Subcutaneous abdominal adipose tissue (tissue), 5 donors: ENCODE data around the gene CATSPERE.
"Not testable (repeated sequence)": the region's sequence is repeated elsewhere in the genome, so short reads cannot be mapped to it uniquely, and the experiment has no call there.

Experiments used
- H3K27ac ChIP-seq: one replicate; pipeline ENCODE4 v1.7.0; 2013; ENCODE audit warnings: low read depth, mild to moderate bottlenecking, inconsistent platforms, low read length, moderate library complexity
- H3K27me3 ChIP-seq, 5 donors: one replicate each; pipeline ENCODE4 v1.7.0; 2013; ENCODE audit warnings: low read length in 5 of 5, inconsistent platforms in 1 of 5; ENCODE audit not compliant: control insufficient read depth in 5 of 5, insufficient read depth in 4 of 5
- H3K36me3 ChIP-seq, 5 donors: one replicate each; pipeline ENCODE4 v1.7.0; 2013; ENCODE audit warnings: low read length in 5 of 5; ENCODE audit not compliant: control insufficient read depth in 5 of 5, insufficient read depth in 5 of 5
- H3K4me1 ChIP-seq, 5 donors: one replicate each; pipeline ENCODE4 v1.7.0; 2013; ENCODE audit warnings: low read length in 5 of 5, mild to moderate bottlenecking in 3 of 5, moderate library complexity in 1 of 5; ENCODE audit not compliant: control insufficient read depth in 5 of 5, insufficient read depth in 5 of 5
- H3K4me3 ChIP-seq, 5 donors: one replicate each; pipeline ENCODE4 v1.7.0; 2013; ENCODE audit warnings: low read length in 5 of 5, low read depth in 1 of 5
- H3K9ac ChIP-seq, 5 donors: one replicate each; pipeline ENCODE4 v1.7.0; 2013; ENCODE audit warnings: low read length in 5 of 5, mild to moderate bottlenecking in 4 of 5, moderate library complexity in 3 of 5
- H3K9me3 ChIP-seq, 5 donors: one replicate each; pipeline ENCODE4 v1.7.0; 2013; ENCODE audit warnings: low read length in 5 of 5; ENCODE audit not compliant: control insufficient read depth in 5 of 5
- donor health status: healthy.
- donor health status: healthy.
- donor health status: healthy.
- donor health status: healthy.
- donor health status: healthy.

The CATSPERE gene

GRCh38 chr1:244513493-244513892 lies 52.4 kb downstream of the CATSPERE start:
- no peak overlapping the region for H3K9ac ChIP-seq
- H3K36me3 ChIP-seq, result no peaks in the 10 kb centered on the region
- no peaks in the 10 kb centered on the region for H3K4me1 ChIP-seq
- peaks cover 0 to 7% (median 4%) of the 10 kb centered on the region in 5 donors for H3K9me3 ChIP-seq
- no peak overlapping the region for H3K4me3 ChIP-seq
- H3K27me3 ChIP-seq, result no peaks in the 10 kb centered on the region
- no peak overlapping the region for H3K27ac ChIP-seq

- no peak overlapping the region for H3K4me3 ChIP-seq
- H3K9me3 ChIP-seq, result peaks cover 0 to 9% (median 7%) of the 10 kb centered on the region in 5 donors
- H3K9ac ChIP-seq, result no peak overlapping the region
- H3K27ac ChIP-seq, result no peak overlapping the region
- H3K36me3 ChIP-seq, result peaks cover 0 to 2% (median 2%) of the 10 kb centered on the region in 5 donors
- H3K4me1 ChIP-seq, result no peaks in the 10 kb centered on the region
- H3K27me3 ChIP-seq, result no peaks in the 10 kb centered on the region
These were observed 54.6 kb downstream of the CATSPERE start for GRCh38 chr1:244515680-244516079.

GRCh38 chr1:244536316-244536715 lies 75.2 kb downstream of the CATSPERE start:
- H3K9ac ChIP-seq, result no peak overlapping the region
- H3K27me3 ChIP-seq, result no peaks in the 10 kb centered on the region
- H3K4me3 ChIP-seq, result no peak overlapping the region
- H3K4me1 ChIP-seq, result no peaks in the 10 kb centered on the region
- peaks cover 0 to 4% (median 0%) of the 10 kb centered on the region in 5 donors for H3K36me3 ChIP-seq
- H3K27ac ChIP-seq, result no peak overlapping the region
- H3K9me3 ChIP-seq, result peaks cover 0 to 5% (median 2%) of the 10 kb centered on the region in 5 donors

- H3K9me3 ChIP-seq, result peaks cover 11 to 39% (median 35%) of the 10 kb centered on the region in 5 donors
These were observed 84.4 kb downstream of the CATSPERE start for GRCh38 chr1:244545511-244545910.

GRCh38 chr1:244548558-244549115 lies 87.6 kb downstream of the CATSPERE start:
- peaks cover 11 to 38% (median 33%) of the 10 kb centered on the region in 5 donors for H3K9me3 ChIP-seq
- no peak overlapping the region for H3K9ac ChIP-seq
- H3K27ac ChIP-seq, result no peak overlapping the region
- no peak overlapping the region for H3K4me3 ChIP-seq
- no peaks in the 10 kb centered on the region for H3K4me1 ChIP-seq
- H3K27me3 ChIP-seq, result no peaks in the 10 kb centered on the region
- H3K36me3 ChIP-seq, result no peaks in the 10 kb centered on the region

More at GRCh38 chr1:244545511-244545910, 84.4 kb downstream of the CATSPERE start:
- Histone ChIP-seq H3K9ac (no peak overlapping the region), H3K27ac (no peak overlapping the region), H3K4me1 (no peaks in the 10 kb centered on the region), H3K36me3 (no peaks in the 10 kb centered on the region), H3K4me3 (peak overlapping the region in 1 of 5 donors; percentile 36), H3K27me3 (no peaks in the 10 kb centered on the region)

- H3K4me3 ChIP-seq, result no peak overlapping the region
- H3K4me1 ChIP-seq, result no peaks in the 10 kb centered on the region
- H3K9me3 ChIP-seq, result peaks cover 14 to 26% (median 23%) of the 10 kb centered on the region in 5 donors
- no peaks in the 10 kb centered on the region for H3K36me3 ChIP-seq
- no peak overlapping the region for H3K9ac ChIP-seq
- H3K27me3 ChIP-seq, result no peaks in the 10 kb centered on the region
- H3K27ac ChIP-seq, result no peak overlapping the region
These were observed 91.3 kb downstream of the CATSPERE start for GRCh38 chr1:244552336-244552735.

- Histone ChIP-seq H3K4me1 (no peaks in the 10 kb centered on the region), H3K9me3 (peaks cover 5 to 19% (median 16%) of the 10 kb centered on the region in 5 donors), H3K27ac (no peak overlapping the region), H3K27me3 (no peaks in the 10 kb centered on the region), H3K9ac (no peak overlapping the region), H3K4me3 (no peak overlapping the region), H3K36me3 (peaks cover 0 to 3% (median 0%) of the 10 kb centered on the region in 5 donors)
These were observed 95.2 kb downstream of the CATSPERE start for GRCh38 chr1:244556263-244556662.

- Histone ChIP-seq H3K9me3 (peaks cover 5 to 20% (median 18%) of the 10 kb centered on the region in 5 donors), H3K9ac (no peak overlapping the region), H3K36me3 (peaks cover 0 to 3% (median 0%) of the 10 kb centered on the region in 5 donors), H3K4me3 (peak overlapping the region in 1 of 5 donors; percentile 1), H3K27me3 (no peaks in the 10 kb centered on the region), H3K4me1 (no peaks in the 10 kb centered on the region), H3K27ac (no peak overlapping the region)
These were observed 96.5 kb downstream of the CATSPERE start for GRCh38 chr1:244557565-244557964.

- Histone ChIP-seq H3K27me3 (no peaks in the 10 kb centered on the region), H3K9ac (no peak overlapping the region), H3K4me1 (no peaks in the 10 kb centered on the region), H3K9me3 (peaks cover 5 to 25% (median 24%) of the 10 kb centered on the region in 5 donors), H3K36me3 (peaks cover 0 to 3% (median 0%) of the 10 kb centered on the region in 5 donors), H3K4me3 (no peak overlapping the region), H3K27ac (no peak overlapping the region)
These were observed 98.5 kb downstream of the CATSPERE start for GRCh38 chr1:244559561-244559960.

- H3K9ac ChIP-seq, result not testable (repeated sequence)
These were observed 101.8 kb downstream of the CATSPERE start for GRCh38 chr1:244562877-244563276.

More at GRCh38 chr1:244562877-244563276, 101.8 kb downstream of the CATSPERE start:
- H3K9me3 ChIP-seq, result peaks cover 0 to 14% (median 6%) of the 10 kb centered on the region in 5 donors
- H3K4me3 ChIP-seq, H3K4me1 ChIP-seq, H3K36me3 ChIP-seq, H3K27ac ChIP-seq, H3K27me3 ChIP-seq: not testable (repeated sequence)
